Muscle layer of colon (tissue), 2 donors: ENCODE results near the gene HINT1.
"Not testable (repeated sequence)": the region's sequence is repeated elsewhere in the genome, so short reads cannot be mapped to it uniquely, and the experiment has no call there.

ENCODE experiments used
- H3K27ac ChIP-seq: one replicate; pipeline ENCODE4 v1.7.0; 2013; ENCODE audit warnings: low read depth, mild to moderate bottlenecking, low read length, moderate library complexity
- H3K27me3 ChIP-seq, 2 donors: one replicate each; pipeline ENCODE4 v1.7.0; 2013; ENCODE audit warnings: low read length in 2 of 2, mild to moderate bottlenecking in 2 of 2; ENCODE audit not compliant: insufficient read depth in 2 of 2, control insufficient read depth in 1 of 2
- H3K36me3 ChIP-seq: one replicate; pipeline ENCODE4 v1.7.0; 2013; ENCODE audit warnings: mild to moderate bottlenecking, low read length; ENCODE audit not compliant: insufficient read depth
- H3K4me1 ChIP-seq: one replicate; pipeline ENCODE4 v1.7.0; 2013; ENCODE audit warnings: mild to moderate bottlenecking, low read length; ENCODE audit not compliant: insufficient read depth
- H3K4me3 ChIP-seq, 2 donors: one replicate each; pipeline ENCODE4 v1.7.0; 2013; ENCODE audit warnings: low read length in 2 of 2, low read depth in 1 of 2, mild to moderate bottlenecking in 1 of 2, moderate library complexity in 1 of 2
- H3K9ac ChIP-seq: one replicate; pipeline ENCODE4 v1.7.0; 2013; ENCODE audit warnings: low read length
- H3K9me3 ChIP-seq: one replicate; pipeline ENCODE4 v1.7.0; 2013; ENCODE audit warnings: mild to moderate bottlenecking, low read length
- donor health status: abdominal sarcoma.
- donor health status: Adenocarcinoma of cecum.

The HINT1 gene

DNA sequence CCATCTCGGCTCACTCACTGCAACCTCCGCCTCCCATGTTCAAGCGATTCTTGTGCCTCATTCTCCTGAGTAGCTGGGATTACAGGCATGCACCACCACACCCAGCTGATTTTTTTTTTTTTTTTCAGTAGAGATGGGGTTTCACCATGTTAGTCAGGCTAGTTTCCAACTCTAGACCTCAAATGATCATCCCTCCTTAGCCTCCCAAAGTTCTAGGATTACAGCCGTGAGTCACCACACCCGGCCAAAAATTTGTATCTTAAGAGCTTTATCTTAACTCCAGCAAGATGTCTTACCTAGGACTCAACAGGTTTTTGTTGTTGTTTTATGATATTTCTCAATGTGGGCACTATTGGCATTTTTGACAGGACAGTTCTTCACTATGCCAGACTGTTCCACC, 33.6 kb upstream of the HINT1 start:
- no peak overlapping the region for H3K4me3 ChIP-seq
- H3K9me3 ChIP-seq: no peaks in the 10 kb centered on the region
- H3K9ac ChIP-seq: no peak overlapping the region
- no peak overlapping the region for H3K27ac ChIP-seq
- no peaks in the 10 kb centered on the region for H3K4me1 ChIP-seq
- H3K36me3 ChIP-seq: no peaks in the 10 kb centered on the region
- no peaks in the 10 kb centered on the region for H3K27me3 ChIP-seq

DNA sequence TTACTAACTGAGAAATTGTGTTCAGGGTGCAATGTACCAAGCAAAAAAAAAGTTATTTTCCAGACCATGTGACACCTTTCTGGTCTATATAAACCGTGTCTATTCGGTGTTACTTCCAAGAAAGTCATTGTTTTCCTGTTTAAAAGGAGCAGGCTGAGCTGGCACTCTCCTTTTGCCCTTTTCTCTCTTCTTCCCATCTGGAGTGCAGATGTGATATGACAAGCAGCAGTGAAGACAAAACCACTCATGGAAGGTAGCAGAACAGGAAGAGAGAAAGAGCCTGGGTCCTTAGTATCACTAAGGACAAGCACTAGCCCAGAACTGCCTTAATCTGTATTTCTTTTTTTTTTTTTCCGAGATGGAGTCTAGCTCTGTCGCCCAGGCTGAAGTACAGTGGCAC, 31.3 kb upstream of the HINT1 start:
- H3K9ac ChIP-seq: no peak overlapping the region
- no peak overlapping the region for H3K4me3 ChIP-seq
- H3K4me1 ChIP-seq: no peaks in the 10 kb centered on the region
- H3K27ac ChIP-seq: no peak overlapping the region
- H3K27me3 ChIP-seq: no peaks in the 10 kb centered on the region
- no peaks in the 10 kb centered on the region for H3K9me3 ChIP-seq
- no peaks in the 10 kb centered on the region for H3K36me3 ChIP-seq

GRCh38 chr5:131195696-131196095, 30.6 kb upstream of the HINT1 start:
- H3K27ac ChIP-seq: no peak overlapping the region
- H3K9me3 ChIP-seq: no peaks in the 10 kb centered on the region
- no peak overlapping the region for H3K4me3 ChIP-seq

DNA sequence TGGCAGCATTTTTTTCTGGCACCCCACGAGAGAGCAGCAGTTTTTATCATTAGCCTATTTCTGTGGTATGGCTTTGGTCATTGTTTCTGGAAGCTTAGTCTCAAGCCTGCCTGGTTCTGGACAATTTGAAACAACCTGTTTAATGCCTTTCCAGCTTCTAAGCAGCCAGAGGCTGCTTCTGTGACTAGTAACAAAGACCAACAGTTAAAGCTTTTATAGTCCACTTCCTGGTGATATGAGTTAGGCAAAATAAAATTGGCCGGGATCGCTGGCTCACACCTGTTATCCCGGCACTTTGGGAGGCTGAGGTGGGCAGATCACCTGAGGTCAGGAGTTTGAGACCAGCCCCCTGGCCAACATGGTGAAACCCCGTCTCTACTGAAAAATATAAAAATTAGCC, 29.7 kb upstream of the HINT1 start:
- Histone ChIP-seq H3K9me3 (no peaks in the 10 kb centered on the region), H3K27me3 (no peaks in the 10 kb centered on the region), H3K27ac (no peak overlapping the region), H3K9ac (no peak overlapping the region), H3K4me3 (no peak overlapping the region), H3K4me1 (no peaks in the 10 kb centered on the region), H3K36me3 (no peaks in the 10 kb centered on the region)

More at GRCh38 chr5:131195696-131196095, 30.6 kb upstream of the HINT1 start:
- H3K4me1 ChIP-seq: no peaks in the 10 kb centered on the region
- no peaks in the 10 kb centered on the region for H3K27me3 ChIP-seq
- no peak overlapping the region for H3K9ac ChIP-seq
- no peaks in the 10 kb centered on the region for H3K36me3 ChIP-seq

GRCh38 chr5:131193897-131194296, 28.8 kb upstream of the HINT1 start:
- not testable (repeated sequence) for H3K9ac ChIP-seq, H3K4me1 ChIP-seq, H3K27me3 ChIP-seq, H3K36me3 ChIP-seq, H3K9me3 ChIP-seq, H3K27ac ChIP-seq, H3K4me3 ChIP-seq

GRCh38 chr5:131193106-131193505, 28.1 kb upstream of the HINT1 start:
- Histone ChIP-seq H3K27ac (no peak overlapping the region), H3K4me1 (no peaks in the 10 kb centered on the region), H3K9me3 (no peaks in the 10 kb centered on the region), H3K9ac (no peak overlapping the region), H3K36me3 (no peaks in the 10 kb centered on the region), H3K27me3 (no peaks in the 10 kb centered on the region), H3K4me3 (no peak overlapping the region)

DNA sequence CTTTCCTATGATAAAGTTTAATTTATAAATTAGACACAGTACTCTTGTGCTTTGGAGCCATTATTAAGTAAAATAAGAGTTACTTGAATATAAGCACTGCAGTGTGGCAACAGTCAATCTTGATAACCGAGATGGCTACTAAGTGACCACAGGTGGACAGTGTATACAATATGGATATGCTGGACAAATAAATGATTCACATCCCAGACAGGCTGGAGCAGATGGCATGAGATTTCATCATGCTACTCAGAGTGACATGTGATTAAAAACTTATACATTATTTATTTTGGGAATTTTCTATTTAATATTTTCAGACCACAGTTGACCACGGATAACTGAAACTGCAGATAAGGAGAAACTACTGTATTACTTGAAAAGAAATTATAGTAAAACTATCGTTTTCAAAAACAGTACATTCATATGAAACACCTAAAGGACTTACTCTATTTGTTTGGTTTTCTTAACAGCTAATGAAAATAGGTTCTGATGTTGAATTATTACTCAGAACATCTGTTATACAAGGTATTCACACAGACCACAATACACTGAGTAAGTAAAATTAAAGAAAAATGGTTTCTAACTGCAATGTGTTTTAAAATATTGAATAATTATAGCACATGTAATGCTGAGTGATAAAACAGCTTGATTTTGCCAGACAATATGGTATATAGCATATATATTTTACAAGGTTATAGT, 21.7 kb upstream of the HINT1 start:
- Histone ChIP-seq H3K4me3 (no peak overlapping the region), H3K27ac (no peak overlapping the region), H3K9ac (no peak overlapping the region), H3K27me3 (no peaks in the 10 kb centered on the region), H3K36me3 (no peaks in the 10 kb centered on the region), H3K4me1 (no peaks in the 10 kb centered on the region), H3K9me3 (no peaks in the 10 kb centered on the region)

GRCh38 chr5:131185523-131186104, 20.6 kb upstream of the HINT1 start:
- no peak overlapping the region for H3K9ac ChIP-seq
- no peaks in the 10 kb centered on the region for H3K4me1 ChIP-seq
- no peaks in the 10 kb centered on the region for H3K27me3 ChIP-seq
- H3K4me3 ChIP-seq: no peak overlapping the region
- no peaks in the 10 kb centered on the region for H3K36me3 ChIP-seq
- no peaks in the 10 kb centered on the region for H3K9me3 ChIP-seq
- H3K27ac ChIP-seq: no peak overlapping the region

GRCh38 chr5:131182839-131183238, 17.8 kb upstream of the HINT1 start:
- Histone ChIP-seq H3K36me3 (no peaks in the 10 kb centered on the region), H3K27ac (no peak overlapping the region), H3K9me3 (no peaks in the 10 kb centered on the region), H3K4me3 (no peak overlapping the region), H3K27me3 (no peaks in the 10 kb centered on the region), H3K4me1 (no peaks in the 10 kb centered on the region), H3K9ac (no peak overlapping the region)

DNA sequence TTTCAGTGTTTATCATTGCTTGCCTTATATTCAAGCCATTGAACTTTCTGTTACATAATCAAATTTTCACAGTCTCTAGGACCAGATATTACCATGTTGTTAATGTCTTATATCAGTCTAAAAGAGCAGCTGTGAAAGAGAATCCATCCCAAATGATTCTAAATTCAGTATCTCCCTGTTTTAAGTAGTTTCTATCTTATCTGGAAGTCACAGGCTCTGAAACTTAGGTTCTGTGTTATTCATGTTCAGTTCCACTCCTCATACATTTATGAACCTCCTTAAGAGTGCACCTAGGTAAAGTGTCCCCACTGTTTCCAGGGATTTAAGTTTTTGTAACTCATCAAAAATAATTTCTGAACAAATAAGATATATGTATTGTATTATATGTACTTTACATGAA, 15.4 kb upstream of the HINT1 start:
- H3K4me3 ChIP-seq: no peak overlapping the region
- no peaks in the 10 kb centered on the region for H3K36me3 ChIP-seq
- no peaks in the 10 kb centered on the region for H3K4me1 ChIP-seq
- no peaks in the 10 kb centered on the region for H3K9me3 ChIP-seq
- no peaks in the 10 kb centered on the region for H3K27me3 ChIP-seq
- no peak overlapping the region for H3K27ac ChIP-seq
- no peak overlapping the region for H3K9ac ChIP-seq

DNA sequence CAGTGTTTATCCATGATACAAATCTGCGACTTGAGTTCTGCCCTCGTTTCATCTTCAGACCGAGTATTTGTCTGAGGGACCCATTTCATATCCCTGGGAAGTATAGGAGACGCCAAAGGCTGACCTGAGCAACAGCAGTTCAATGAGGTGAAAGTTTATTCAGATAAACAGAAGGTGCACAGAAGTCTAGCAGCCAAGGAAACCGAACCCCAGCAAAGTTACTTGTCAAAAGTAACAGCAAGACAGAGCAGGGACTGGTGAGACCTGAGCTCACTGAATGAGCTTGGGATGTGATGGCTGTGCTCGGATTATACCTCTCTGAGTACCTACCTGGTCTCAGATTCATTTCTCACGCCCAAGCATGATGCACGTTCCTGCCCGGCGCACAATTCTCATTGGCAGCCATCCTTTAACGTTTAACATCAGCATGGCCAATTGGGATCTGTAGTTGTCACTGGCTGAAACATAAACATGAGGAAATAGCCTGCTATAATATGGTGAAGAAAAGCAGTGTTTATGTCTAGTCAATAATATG, 6.3 kb upstream of the HINT1 start:
- peak overlapping the region; percentile 51 for H3K27ac ChIP-seq
- H3K9me3 ChIP-seq: no peaks in the 10 kb centered on the region
- H3K36me3 ChIP-seq: no peaks in the 10 kb centered on the region
- no peaks in the 10 kb centered on the region for H3K27me3 ChIP-seq
- H3K9ac ChIP-seq: peak overlapping the region; percentile 62
- H3K4me3 ChIP-seq: peak overlapping the region; percentile 40 to 74
- H3K4me1 ChIP-seq: peaks cover 14% of the 10 kb centered on the region
